Peyer's patch (tissue), 4 donors: ENCODE measurements around the gene MINDY4. TPM values are rescaled to one million over a fixed set of nuclear protein-coding genes. Genes with fewer than 3 reads are reported as not detected.

Experiments
- DNase-seq, 3 donors: peaks; one replicate each; pipeline ENCODE4 v3.0.0-alpha.2; 2017 to 2019
- H3K27ac ChIP-seq, 4 donors: fragments of 200-600 bp; sonication (generic); one replicate each; pipeline ENCODE4 v1.5.1; 2016 to 2019
- H3K27me3 ChIP-seq, 2 donors: fragments of 200-600 bp; sonication (generic); one replicate each; pipeline ENCODE4 v1.5.1; 2019
- H3K36me3 ChIP-seq, 3 donors: fragments of 200-600 bp; sonication (generic); one replicate each; pipeline ENCODE4 v1.5.1; 2016 to 2019
- H3K4me1 ChIP-seq, 4 donors: fragments of 200-600 bp; sonication (generic); one replicate each; pipeline ENCODE4 v1.5.1; 2016 to 2019
- H3K4me3 ChIP-seq, 4 donors: fragments of 200-600 bp; sonication (generic); 1 replicate in 3 of 4; 2 replicates in 1 of 4; pipeline ENCODE4 v1.5.1; 2016 to 2019; ENCODE audit warnings: mild to moderate bottlenecking in 1 of 4
- H3K9me3 ChIP-seq, 4 donors: fragments of 200-600 bp; sonication (generic); one replicate each; pipeline ENCODE4 v1.5.1; 2016 to 2019; ENCODE audit warnings: mild to moderate bottlenecking in 1 of 4
- POLR2A ChIP-seq, 2 donors: fragments of 450-650 bp; IDR thresholded peaks; one replicate each; pipeline ENCODE4 v1.5.1; 2017; ENCODE audit warnings: antibody characterized with exemption in 2 of 2, mild to moderate bottlenecking in 2 of 2, moderate library complexity in 2 of 2
- total RNA-seq, 4 donors: library from RNA; depleted of rRNA; stranded (reverse); fragments of >200 nt; gene quantifications; one replicate each; pipeline ENCODE4 v1.1.0, GENCODE V29; 2016
- TF ChIP-seq, protein P1 (sequence below), 6 experiments: fragments of 450-650 bp in 4 of 6; fragments of 200-600 bp in 2 of 6; sonication (generic) in 1 of 6; IDR thresholded peaks; one replicate each; pipeline ENCODE4 v1.5.1; 2017 to 2019; ENCODE audit warnings: antibody characterized with exemption in 6 of 6, mild to moderate bottlenecking in 3 of 6, moderate library complexity in 1 of 6

Gene MINDY4
- total RNA-seq, 4 donors from 2014 or later: 3.9 to 19.8 (median 6.8) TPM

GRCh38 chr7:30931161-30931928 is 160.1 kb downstream of the MINDY4 start:
- no peak overlapping the region for H3K27ac ChIP-seq
- no peaks in the 10 kb centered on the region for H3K9me3 ChIP-seq
- peak in 2 of 3 donors; percentile 12 to 36 for DNase-seq
- H3K36me3 ChIP-seq: no peaks in the 10 kb centered on the region
- no peak overlapping the region for H3K4me3 ChIP-seq
- H3K27me3 ChIP-seq: no peaks in the 10 kb centered on the region
- no peaks in the 10 kb centered on the region for H3K4me1 ChIP-seq
- TF ChIP-seq, protein P1, sequence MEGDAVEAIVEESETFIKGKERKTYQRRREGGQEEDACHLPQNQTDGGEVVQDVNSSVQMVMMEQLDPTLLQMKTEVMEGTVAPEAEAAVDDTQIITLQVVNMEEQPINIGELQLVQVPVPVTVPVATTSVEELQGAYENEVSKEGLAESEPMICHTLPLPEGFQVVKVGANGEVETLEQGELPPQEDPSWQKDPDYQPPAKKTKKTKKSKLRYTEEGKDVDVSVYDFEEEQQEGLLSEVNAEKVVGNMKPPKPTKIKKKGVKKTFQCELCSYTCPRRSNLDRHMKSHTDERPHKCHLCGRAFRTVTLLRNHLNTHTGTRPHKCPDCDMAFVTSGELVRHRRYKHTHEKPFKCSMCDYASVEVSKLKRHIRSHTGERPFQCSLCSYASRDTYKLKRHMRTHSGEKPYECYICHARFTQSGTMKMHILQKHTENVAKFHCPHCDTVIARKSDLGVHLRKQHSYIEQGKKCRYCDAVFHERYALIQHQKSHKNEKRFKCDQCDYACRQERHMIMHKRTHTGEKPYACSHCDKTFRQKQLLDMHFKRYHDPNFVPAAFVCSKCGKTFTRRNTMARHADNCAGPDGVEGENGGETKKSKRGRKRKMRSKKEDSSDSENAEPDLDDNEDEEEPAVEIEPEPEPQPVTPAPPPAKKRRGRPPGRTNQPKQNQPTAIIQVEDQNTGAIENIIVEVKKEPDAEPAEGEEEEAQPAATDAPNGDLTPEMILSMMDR (IDR thresholded peaks at IDR 0.05): no peak
- TF ChIP-seq POLR2A (IDR thresholded peaks at IDR 0.05): no peak

GRCh38 chr7:30931929-30932540 is 160.8 kb downstream of the MINDY4 start:
- peak in 1 of 3 donors; percentile 4 for DNase-seq
- no peaks in the 10 kb centered on the region for H3K9me3 ChIP-seq
- H3K4me1 ChIP-seq: peaks cover 0 to 4% (median 0%) of the 10 kb centered on the region in 4 donors
- H3K36me3 ChIP-seq: no peaks in the 10 kb centered on the region
- no peak overlapping the region for H3K4me3 ChIP-seq
- TF ChIP-seq, protein P1 (IDR thresholded peaks at IDR 0.05): no peak
- TF ChIP-seq POLR2A (IDR thresholded peaks at IDR 0.05): no peak
- no peaks in the 10 kb centered on the region for H3K27me3 ChIP-seq
- no peak overlapping the region for H3K27ac ChIP-seq

GRCh38 chr7:30932562-30932961 is 161.3 kb downstream of the MINDY4 start:
- TF ChIP-seq, protein P1 (IDR thresholded peaks at IDR 0.05): no peak
- no peak for TF ChIP-seq POLR2A (IDR thresholded peaks at IDR 0.05)
- no peak overlapping the region for H3K27ac ChIP-seq
- DNase-seq: peak in 2 of 3 donors; percentile 37 to 44

DNA sequence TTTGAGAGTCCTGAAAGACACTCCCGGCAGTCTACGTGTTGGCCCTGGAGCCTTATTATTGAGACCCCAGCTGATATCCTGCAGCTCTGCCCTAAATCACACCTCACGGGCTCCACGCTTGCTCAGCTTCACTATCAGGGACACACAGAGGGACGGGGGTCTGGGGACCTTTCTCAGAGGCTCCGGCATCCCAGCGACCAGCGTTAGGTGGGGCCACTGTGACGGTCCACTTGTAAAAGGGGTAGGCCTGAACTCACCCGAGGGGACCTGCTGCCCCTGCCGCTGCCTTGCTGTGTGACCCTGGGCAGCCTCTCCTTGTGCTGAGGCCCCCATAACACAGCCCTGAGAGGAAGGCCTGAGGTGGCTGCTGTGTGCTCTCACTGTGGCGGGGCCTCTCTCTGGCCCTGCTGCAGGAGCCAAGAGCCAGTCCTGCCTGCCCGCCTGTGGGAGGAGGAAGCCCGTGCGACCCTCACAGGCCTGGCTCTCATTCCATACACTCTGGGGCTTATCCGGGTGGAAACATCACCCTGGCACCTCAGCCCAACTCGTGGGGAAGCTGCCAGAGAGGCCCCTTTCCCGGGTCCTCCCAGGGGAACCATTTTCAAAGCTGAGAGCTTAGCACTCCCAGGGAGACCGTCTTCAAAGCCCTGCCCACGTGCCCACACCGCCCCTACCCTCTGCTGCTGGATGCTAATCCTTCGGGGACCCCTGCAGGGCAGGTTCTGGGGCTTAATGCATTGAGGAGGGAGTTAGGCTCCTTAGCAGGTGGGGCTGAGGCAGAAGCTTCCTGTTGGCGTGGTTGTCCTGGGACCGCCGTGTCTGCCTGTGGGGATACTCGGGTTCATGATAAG is 162.1 kb downstream of the MINDY4 start:
- H3K4me1 ChIP-seq: peaks cover 0 to 15% (median 2%) of the 10 kb centered on the region in 4 donors
- H3K36me3 ChIP-seq: no peaks in the 10 kb centered on the region
- H3K9me3 ChIP-seq: no peaks in the 10 kb centered on the region
- H3K27ac ChIP-seq: no peak overlapping the region
- DNase-seq: peak in 2 of 3 donors; percentile 38 to 45
- H3K27me3 ChIP-seq: no peaks in the 10 kb centered on the region
- TF ChIP-seq, protein P1 (IDR thresholded peaks at IDR 0.05): no peak
- no peak for TF ChIP-seq POLR2A (IDR thresholded peaks at IDR 0.05)
- no peak overlapping the region for H3K4me3 ChIP-seq

More at GRCh38 chr7:30932562-30932961, 161.3 kb downstream of the MINDY4 start:
- Histone ChIP-seq H3K4me1 (peaks cover 0 to 7% (median 0%) of the 10 kb centered on the region in 4 donors), H3K4me3 (no peak overlapping the region), H3K9me3 (no peaks in the 10 kb centered on the region), H3K36me3 (no peaks in the 10 kb centered on the region), H3K27me3 (no peaks in the 10 kb centered on the region)

GRCh38 chr7:30934225-30934624 is 163.0 kb downstream of the MINDY4 start:
- Histone ChIP-seq H3K27ac (no peak overlapping the region), H3K27me3 (no peaks in the 10 kb centered on the region), H3K9me3 (no peaks in the 10 kb centered on the region), H3K4me3 (no peak overlapping the region), H3K4me1 (peaks cover 0 to 18% (median 4%) of the 10 kb centered on the region in 4 donors), H3K36me3 (no peaks in the 10 kb centered on the region)
- TF ChIP-seq, protein P1 (IDR thresholded peaks at IDR 0.05): no peak
- TF ChIP-seq POLR2A (IDR thresholded peaks at IDR 0.05): no peak
- DNase-seq: no peak
